GM18861 (cell line): ENCODE measurements around the gene CNKSR3.

Experiments
- ATAC-seq: cut with Tn5 transposase; IDR thresholded peaks from one replicate; pipeline ENCODE4 v1.9.1; 2021; ENCODE audit not compliant: unreplicated experiment

The CNKSR3 gene

DNA sequence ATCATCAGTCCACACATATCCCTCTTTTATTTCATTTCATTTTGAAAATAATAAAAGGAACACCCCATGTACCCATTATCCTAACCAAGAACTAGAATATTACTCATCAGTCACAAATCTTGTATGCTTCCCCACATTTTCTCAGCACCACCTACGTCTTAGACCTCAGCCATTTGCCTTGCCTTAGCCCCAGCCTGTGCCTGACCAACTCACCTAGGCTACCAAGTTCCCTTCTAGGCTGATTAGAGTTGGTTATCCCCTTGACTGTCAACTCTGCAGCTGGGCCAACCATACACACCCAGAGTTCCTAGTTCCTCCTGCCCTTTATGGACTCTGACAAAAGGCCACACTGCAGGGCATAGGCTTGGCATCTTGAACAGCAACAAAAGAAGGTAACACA lies 120.5 kb downstream of the CNKSR3 start:
- no peak for ATAC-seq

GRCh38 chr6:154388803-154389202 lies 121.7 kb downstream of the CNKSR3 start:
- no peak for ATAC-seq

DNA sequence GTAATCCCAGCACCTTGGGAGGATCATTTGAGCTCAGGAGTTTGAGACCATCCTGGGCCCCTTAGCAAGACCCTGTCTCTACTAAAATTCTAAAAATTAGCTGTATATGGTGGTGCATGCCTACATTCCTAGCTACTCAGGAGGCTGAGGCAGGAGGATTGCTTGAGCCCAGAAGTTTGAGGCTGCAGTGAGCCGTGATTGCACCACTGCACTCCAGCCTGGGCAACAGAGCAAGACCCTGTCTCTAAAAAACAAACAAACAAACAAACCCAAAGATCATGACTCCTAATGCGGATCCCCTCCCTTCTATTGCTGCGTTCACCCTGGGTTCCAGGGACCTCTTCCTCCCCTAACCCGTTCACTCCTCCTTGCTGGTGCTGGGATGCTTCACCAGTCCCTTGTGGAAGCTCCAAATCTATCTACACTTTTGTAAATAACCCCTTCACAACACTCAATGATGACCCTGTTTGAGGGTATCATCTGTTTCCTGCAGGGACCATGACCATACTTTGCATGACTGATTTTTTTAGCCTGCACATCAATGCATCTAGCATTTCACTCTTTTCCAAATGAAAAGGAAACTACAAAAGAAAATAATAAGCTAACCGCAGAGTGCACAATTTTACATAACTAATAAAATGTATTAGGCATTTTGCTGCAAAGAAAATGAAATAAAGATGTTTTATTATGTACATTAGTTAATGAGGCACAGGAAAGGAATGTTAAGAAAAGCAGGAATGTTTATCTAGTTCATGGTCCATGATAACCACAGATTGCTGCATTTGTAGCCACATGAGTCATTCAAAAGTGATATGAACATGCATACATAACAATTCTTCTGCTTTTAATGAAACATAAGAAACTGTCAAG lies 123.4 kb downstream of the CNKSR3 start:
- no peak for ATAC-seq

DNA sequence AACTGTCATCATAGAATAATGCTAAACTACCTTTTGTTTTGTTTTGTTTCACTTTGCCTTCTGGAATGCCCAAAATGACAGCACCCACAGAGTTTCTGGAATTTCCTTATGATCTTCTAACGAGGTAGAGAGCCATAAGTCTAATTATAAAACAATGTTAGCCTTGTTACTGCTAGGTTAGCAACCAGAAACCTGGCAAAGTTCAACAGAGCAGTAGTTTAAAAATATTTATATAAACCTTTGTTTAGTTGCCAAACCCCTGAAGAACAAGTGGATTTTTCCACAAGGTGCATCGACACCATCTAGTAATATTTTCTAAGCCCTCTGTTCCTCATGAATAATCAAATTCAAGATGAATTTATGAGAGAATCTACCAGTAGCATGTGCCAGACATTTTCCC lies 126.3 kb downstream of the CNKSR3 start:
- ATAC-seq: no peak

DNA sequence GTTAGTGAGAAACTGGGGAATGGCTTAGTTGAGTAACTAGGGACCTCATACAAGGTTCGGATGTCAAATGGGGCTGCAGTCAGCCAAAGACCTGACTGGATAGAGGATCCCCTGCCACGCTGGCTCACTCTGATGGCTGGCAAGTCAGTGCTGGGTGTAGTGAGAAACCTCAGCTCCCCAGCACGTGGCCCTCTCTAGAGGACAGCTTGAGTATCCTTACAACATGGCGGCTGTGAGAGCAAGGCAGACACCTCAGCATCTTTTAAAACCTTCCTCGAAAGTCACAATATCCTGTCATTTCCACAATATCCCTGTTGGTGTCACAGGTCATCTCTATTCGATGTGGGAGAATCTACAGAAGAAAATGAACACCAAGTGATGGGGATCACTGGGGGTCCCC lies 127.2 kb downstream of the CNKSR3 start:
- ATAC-seq: no peak

- ATAC-seq: no peak
Measured at GRCh38 chr6:154382740-154383139, 127.7 kb downstream of the CNKSR3 start.

GRCh38 chr6:154381548-154381947 lies 128.9 kb downstream of the CNKSR3 start:
- no peak for ATAC-seq

- ATAC-seq: no peak
Measured at GRCh38 chr6:154380741-154381140, 129.7 kb downstream of the CNKSR3 start.

GRCh38 chr6:154379585-154379984 lies 130.9 kb downstream of the CNKSR3 start:
- no peak for ATAC-seq

- no peak for ATAC-seq
Measured at GRCh38 chr6:154378518-154378917, 132.0 kb downstream of the CNKSR3 start.

DNA sequence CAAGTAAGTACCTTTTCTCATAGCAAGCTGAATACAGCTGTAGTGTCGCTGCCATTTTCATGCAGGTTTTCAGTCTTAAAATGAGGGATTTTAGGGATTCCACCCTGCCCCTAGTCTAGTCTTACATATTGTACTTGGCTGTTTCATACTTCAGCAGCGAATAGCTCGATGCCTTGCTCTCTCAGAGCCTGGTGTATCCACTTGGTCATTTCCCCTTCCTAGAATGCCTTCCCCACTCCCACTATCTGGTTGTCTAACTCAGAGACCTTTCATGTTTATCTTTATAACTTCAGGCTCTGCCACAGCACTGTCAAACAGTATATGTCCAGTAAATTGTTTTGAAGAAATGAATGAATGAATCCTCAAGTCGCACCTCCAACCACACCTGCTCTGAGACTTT lies 132.8 kb downstream of the CNKSR3 start:
- ATAC-seq: no peak

- ATAC-seq: no peak
Measured at GRCh38 chr6:154373971-154374370, 136.5 kb downstream of the CNKSR3 start.

GRCh38 chr6:154371281-154371680 lies 139.2 kb downstream of the CNKSR3 start:
- no peak for ATAC-seq

DNA sequence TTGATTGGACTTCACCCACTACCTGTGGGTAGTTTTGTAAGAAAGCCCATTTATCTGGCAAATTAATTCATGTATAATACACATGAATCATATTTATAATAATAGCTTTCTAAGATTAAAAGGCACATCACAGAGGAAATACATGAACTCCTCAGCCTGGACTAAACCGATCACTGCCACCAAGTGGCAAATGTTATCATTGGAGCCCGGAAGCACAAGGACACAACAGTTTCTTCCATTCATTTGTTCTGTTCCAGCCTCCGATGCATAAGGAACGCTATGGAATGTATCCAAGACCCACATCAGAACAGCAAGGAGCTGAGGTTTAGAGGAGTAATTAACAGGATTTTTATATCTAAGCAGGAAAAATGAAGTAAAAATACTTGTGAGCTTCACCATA lies 139.9 kb downstream of the CNKSR3 start:
- ATAC-seq: peak; percentile 91

- ATAC-seq: no peak
Measured at GRCh38 chr6:154367839-154368695, 142.4 kb downstream of the CNKSR3 start.

- ATAC-seq: no peak
Measured at GRCh38 chr6:154367336-154367735, 143.1 kb downstream of the CNKSR3 start.

DNA sequence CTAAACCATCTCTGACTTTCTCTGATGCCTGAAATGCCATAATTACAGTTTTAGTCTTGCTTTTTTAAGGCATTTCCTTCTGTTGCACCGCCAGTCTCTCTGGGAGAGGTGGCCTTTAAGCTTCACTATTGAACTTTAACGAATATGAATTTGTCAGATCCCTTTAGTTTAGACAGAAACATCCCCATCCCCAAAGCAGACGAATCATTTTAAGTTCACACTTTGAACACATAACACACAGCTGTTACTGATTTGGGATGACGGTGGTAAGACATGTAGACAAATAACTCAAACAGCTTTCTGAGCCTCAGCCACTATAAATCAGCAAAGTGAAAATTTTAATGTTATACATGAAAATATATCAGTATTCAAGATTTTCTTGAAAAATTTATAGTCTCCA lies 146.7 kb downstream of the CNKSR3 start:
- no peak for ATAC-seq

DNA sequence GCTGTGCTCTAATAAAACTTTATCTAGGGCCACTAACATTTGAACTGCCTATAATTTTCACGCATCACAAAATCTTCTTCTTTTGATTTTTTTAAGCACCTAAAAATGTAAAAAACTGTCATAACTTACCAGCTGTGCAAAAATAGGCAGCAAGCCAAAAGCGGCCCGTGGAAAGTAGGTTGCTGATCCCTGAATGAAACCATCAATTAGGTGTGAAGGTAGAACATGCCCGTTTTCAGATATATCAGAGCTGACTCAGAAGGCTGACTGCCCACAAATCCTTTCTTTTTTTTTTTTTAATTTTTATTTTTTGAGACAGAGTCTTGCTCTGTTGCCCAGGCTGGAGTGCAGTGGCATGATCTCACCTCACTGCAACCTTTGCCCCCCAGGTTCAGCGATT lies 149.0 kb downstream of the CNKSR3 start:
- ATAC-seq: no peak

DNA sequence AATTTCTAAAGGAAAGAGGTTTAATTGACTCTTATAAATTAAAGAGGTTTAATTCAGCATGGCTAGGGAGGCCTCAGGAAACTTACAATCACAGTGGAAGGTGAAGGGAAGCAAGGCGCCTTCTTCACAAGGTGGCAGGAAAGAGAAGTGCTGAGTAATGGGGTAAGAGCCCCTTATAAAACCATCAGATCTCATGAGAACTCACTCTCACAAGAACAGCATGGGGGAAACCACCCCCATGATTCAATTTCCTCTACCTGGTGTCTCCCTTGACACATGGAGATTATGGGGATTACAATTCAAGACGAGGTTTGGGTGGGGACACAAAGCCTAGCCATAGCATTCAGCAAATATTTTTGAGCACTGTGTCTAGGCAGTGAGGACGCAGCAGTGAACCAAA lies 150.0 kb downstream of the CNKSR3 start:
- no peak for ATAC-seq

DNA sequence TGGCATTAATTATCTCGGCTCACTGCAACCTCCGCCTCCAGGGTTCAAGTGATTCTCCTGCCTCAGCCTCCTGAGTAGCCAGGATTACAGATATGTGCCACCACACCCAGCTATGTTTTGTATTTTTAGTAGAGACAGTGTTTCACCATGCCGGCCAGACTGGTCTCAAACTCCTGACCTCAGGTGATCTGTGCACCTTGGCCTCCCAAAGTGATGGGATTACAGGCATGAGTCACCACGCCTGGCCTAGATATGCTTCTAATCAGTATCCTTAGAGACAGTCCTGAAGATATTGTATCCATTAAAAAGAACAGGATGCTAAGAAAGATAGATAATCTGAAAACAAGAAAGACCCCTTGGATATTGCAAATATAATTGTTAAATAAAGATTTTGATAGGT lies 150.8 kb downstream of the CNKSR3 start:
- no peak for ATAC-seq

DNA sequence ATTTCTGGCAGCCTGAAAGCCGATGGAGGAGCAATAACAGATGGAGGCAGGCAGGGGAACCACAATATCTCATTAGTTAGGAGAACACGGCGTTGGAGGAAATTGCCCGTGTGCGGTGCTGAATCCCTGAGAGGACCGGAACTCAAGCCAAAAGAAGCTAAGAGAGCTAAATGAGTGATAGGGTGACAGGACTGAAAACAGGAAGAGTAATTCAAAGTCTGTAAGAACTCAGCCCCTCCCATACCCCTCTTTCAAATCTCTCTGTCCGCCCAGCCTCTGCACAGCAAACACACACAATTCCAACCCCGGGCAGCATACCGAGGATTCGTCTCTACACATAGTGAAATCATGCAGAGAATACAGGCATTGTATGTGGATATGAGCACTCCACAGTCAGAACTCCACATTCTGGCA lies 151.3 kb downstream of the CNKSR3 start:
- ATAC-seq: no peak

GRCh38 chr6:154358019-154358545 lies 152.4 kb downstream of the CNKSR3 start:
- no peak for ATAC-seq
